Peyer's patch (tissue), 4 donors: ENCODE data around the gene DZIP3.

Source experiments
- POLR2A ChIP-seq, 2 donors: fragments of 450-650 bp; IDR thresholded peaks; one replicate each; pipeline ENCODE4 v1.5.1; 2017; ENCODE audit warnings: antibody characterized with exemption in 2 of 2, mild to moderate bottlenecking in 2 of 2, moderate library complexity in 2 of 2
- TF ChIP-seq, protein P1 (sequence below), 6 experiments: fragments of 450-650 bp in 4 of 6; fragments of 200-600 bp in 2 of 6; sonication (generic) in 1 of 6; IDR thresholded peaks; one replicate each; pipeline ENCODE4 v1.5.1; 2017 to 2019; ENCODE audit warnings: antibody characterized with exemption in 6 of 6, mild to moderate bottlenecking in 3 of 6, moderate library complexity in 1 of 6

DNA sequence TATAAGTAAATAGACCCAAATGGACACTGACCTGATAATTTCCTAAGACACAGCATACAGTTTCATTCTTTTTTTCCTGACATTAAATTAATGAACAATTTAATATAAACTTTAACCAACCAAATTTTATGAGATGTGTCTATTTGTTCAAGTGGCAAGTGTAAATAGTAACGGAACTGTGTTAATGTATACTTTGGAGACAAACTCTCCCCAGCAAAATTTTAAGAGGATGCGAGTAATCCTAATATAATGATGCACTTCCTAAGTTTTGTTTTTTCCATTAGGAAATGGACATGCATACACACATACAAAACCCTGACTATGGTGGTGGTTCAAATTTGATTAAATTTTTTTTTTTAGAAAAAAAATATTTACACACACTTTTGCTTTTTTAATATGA, 40.6 kb upstream of the DZIP3 start:
- TF ChIP-seq, protein P1, sequence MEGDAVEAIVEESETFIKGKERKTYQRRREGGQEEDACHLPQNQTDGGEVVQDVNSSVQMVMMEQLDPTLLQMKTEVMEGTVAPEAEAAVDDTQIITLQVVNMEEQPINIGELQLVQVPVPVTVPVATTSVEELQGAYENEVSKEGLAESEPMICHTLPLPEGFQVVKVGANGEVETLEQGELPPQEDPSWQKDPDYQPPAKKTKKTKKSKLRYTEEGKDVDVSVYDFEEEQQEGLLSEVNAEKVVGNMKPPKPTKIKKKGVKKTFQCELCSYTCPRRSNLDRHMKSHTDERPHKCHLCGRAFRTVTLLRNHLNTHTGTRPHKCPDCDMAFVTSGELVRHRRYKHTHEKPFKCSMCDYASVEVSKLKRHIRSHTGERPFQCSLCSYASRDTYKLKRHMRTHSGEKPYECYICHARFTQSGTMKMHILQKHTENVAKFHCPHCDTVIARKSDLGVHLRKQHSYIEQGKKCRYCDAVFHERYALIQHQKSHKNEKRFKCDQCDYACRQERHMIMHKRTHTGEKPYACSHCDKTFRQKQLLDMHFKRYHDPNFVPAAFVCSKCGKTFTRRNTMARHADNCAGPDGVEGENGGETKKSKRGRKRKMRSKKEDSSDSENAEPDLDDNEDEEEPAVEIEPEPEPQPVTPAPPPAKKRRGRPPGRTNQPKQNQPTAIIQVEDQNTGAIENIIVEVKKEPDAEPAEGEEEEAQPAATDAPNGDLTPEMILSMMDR (IDR thresholded peaks at IDR 0.05), result no peak
- no peak for TF ChIP-seq POLR2A (IDR thresholded peaks at IDR 0.05)
